Stimulated activated CD4-positive, alpha-beta T cell treated with anti-CD3 and anti-CD28 coated beads, Interleukin-2, amount 100 ng/mL, for 24 hours (primary cell): ENCODE measurements around the gene ANXA6.

ENCODE experiments used
- DNase-seq, 2 donors: peaks; one replicate each; pipeline ENCODE4 v3.0.0-alpha.2; 2020

Gene ANXA6

DNA sequence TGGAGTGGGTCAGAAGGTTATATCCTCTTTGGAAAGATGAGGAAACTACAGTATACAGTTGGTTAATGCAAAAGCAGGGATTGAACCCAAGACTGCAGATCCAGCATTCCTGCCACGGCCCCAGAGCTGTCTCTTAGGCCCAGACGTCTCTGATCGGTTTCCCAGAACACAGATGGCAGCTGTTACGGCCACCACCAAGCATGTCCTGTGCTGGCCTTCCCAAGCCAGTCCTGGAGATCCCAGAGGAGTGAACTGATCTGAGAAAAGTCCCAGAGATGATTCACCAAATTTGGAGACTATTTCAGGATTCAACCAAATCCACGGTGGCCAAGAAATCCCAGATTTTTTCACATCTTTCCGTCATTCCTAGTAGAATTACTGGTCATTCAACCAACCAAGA is 96.8 kb downstream of the ANXA6 start:
- no peak for DNase-seq

DNA sequence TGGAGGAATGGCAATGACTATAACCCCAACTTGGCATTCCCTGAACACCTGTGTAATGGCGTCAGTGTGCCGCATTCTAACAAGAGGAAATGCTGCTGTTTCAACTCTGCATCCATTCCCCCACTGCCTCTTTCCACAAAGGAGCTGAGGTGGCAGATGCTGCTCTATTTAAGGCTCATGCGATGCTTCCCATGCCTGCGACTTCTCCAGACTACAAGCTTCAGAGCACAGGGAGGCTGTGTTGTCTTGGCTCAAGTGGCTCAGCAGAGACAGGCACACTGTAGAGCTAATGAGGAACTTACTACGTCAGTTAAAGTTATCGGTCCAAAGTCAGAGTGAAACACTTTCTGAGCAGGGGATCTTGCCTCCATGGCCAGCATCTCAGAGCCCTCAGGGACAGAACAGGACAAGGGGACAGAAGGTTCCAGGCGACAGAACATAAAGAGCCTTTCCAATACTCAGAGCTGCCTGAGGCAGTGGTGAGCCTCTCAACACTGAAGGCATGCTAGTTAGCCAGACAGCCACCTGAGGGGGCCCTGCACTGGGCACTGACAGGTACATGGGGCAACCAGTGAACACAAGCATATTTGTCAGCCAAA is 98.6 kb downstream of the ANXA6 start:
- DNase-seq = no peak

DNA sequence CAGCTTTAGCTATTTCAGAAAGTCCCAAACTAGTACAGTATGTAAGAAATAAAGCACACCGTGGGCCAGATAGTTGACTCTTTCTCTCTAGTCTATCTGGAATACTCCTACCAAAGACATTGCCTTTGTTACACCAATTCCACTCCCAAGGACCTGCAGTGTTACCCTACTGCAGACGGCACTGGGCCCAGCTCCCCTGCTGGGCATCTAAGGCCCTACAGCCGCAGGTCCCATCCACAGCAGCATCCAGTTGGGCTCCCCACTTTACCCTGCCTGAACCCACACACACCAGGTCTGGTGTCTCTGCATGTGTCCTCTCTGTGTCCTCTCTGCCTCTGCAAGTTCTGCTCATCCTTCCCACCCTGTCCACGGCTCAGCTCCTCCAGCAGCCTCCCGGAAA is 99.3 kb downstream of the ANXA6 start:
- no peak for DNase-seq

DNA sequence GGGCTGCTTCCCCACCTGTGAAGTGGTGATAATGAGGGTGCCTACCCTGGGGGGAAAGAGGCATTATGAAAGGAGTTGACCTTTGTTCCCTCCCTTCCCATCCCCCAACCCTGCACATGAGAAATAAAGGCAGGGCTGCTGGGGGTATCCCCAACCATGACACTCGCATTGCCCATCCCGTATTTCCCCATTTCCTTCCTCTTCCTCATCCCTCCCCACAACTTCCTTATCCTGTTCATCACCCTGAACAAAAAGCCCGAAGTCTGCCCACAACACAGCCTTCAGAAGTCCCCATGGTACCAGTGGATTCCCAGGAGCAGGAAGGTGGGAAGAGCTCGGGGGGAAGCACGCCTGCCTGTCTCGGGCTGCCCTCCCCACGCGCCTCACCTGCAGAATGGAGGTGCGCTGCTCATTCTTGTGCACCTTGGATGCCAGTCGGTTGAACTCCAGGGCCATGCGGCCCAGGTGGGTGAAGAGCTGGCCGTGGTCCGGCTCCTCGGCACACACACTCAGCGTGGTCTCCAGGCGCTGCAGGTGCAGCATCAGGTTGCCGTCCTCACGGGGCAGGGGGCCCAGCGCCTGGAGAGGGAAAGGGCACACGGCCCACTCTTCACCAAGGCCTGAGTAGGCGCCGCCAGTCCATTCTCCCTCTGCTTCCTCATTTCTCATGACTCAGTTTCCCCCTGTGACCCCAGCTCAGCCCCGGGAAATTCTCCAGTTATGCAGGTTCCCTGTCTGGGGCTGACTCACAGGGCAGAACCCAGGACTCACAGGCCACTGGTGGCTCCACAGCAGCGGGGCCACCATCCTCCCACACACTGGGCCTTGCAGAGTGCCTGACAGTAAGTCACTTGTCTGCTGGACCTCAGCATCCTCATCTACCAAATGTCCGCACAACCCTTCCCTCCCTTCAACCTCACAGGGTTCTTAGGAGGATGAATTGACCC is 100.9 kb downstream of the ANXA6 start:
- no peak for DNase-seq

DNA sequence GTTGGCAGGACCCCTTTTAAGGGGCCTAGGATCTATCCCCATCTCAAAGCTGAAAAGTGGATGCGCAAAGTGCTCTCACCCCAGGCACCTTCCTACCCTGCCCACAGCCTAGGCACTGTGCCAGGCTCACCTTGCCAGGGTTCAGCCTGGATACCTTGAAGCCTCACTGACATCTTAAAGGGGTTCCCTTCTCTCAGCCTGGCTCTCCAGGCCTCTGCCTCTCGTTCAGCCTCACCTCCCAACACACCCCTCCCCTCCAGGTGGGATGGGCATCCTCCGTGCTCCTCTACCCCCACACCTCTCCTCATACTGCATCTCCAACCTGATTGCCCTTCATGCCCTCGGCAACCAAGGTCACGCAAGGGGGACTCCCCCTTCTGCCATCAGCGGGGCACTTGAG is 102.2 kb downstream of the ANXA6 start:
- no peak for DNase-seq

DNA sequence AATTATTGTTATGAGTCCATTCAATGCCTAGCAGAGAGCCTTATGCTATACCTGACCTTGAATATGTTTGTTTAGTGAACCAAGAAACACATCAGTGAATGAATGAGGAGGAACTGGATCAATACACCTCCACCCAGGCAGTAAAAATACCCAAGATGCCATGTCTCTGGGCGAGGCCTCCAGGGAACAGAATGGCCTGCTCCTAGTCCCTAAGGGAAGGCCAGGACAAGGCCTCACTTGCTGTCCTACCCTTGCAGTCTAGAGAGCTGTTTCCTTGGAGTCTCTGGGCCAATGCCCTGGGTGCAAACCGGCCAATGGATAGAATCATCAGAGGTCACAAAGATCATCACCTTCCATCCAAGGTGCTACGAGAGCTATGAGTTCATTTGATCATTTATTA is 102.9 kb downstream of the ANXA6 start:
- no peak for DNase-seq

DNA sequence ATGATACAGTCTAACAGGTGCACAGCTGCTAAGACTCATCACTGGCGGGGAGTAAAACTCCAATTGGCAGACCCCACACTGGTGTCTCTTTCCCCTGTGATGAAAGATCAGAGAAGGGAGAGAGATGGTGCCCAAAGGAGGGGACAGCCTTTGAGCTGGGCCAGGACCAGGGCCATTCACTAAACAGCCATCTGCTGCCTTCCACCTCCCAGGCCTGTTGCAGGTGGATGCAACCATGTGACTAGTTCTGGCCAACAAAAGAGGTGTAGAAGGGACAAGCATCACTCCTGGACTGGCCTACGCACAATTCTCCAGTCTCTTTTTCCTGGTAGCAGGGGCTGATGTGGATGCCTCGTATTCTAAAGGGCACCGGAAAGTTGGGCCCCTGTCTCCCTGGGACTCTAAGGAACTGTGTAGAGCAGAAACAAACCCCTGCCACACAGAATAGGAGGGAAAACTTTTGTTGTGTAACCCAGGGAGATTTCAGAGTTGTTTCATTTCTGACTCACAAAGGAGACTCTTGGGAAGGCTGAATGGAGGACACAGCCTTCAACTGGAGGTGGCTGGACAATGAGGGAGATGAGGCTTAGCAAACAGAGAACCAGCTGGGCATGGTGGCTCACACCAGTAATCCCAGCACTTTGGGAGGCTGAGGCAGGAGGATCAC is 103.7 kb downstream of the ANXA6 start:
- no peak for DNase-seq

DNA sequence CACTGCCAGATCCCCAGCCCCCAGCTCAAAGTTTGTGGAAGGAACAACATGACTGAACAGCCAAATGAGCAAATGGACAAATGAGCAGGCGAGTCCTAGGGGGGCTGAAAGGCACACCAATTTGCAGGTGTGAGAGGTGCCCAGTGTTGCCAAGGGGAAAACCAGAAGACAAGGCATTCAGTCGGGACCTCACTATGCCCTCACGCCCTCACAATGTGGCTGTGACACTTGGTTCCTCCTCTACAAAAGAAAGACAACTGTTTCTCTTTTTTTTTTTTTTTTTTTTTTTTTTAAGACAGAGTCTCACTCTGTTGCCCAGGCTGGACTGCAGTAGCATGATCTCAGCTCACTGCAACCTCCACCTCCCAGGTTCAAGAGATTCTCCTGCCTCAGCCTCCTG is 104.7 kb downstream of the ANXA6 start:
- no peak for DNase-seq

DNA sequence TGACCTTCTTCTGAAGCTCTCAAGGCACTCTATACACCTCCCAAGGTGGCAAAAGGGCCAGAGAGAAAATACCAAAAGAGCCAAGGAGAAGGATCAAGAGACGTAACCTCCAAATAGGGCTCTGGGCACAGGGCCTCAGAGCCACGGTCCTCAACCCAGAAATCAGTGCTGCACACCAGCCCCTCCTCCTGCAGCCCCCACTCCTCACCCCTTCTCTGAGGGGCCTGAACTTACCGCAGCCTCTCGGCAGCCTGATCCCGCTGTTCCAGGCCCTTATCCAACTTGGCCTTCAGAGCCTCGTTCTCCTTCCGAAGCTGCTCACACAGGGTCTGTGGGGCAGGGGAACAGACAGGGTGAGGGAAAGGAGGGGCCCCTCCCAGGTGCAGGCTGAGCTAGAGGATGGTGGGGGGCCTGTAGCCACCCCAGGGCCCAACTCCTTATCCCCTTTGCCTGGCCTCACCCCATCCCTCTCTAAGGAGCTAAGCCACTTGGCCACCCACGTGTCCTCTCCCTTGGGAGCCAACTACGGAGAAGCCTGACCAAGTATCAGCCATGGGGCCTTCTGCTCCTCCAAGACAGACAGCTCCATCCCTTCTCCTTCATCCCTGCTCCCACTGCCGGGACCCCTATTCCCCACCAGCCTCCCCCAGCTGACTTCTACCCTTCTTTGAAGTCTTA is 105.5 kb downstream of the ANXA6 start:
- DNase-seq = no peak

DNA sequence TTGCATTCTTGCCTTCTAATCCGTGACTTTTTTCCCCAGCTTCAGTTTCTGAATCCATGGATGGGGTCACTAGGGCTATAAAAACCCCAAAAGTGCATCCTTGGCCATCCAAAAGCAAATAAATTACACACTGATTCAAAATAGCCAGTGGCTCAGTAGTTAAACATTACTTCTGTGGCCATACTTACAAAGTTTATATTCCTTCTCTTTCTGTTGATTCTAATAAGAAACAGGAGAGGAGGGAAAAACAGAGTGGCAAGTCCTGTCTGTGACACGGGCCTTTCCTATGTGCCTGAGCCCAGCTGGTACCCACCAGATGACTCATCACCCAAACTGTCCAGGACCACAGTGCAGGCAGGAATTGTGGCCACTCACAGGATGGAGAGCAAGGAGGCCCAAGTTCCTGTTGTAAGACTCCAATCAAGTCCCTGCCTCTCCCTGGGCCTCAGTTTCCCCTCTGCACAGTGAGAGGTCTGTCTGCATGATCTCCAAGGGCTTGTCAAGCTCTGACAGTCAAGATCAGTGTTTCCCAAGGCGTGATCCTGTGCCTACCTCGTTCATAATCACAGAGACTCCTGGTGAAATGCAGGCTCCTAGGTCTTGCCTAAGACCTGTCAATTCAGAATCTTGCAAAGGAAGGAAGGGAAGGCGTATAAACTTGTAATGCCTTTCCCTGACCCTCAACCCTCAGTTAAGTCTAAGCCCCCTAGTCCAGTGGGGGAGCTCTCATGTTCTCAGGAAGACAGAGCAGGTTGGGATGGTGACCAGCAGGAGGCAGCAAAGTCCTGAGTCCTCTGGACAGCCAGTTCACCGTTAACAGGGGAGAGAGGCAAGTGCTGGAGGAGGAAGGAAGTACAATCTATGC is 106.3 kb downstream of the ANXA6 start:
- DNase-seq = peak; percentile 77 to 79
